HG02623 (cell line): ENCODE measurements around the gene RRBP1.
A peak's percentile ranks its signal among the peaks of the same experiment; 100 is the strongest.

ENCODE experiments used
- ATAC-seq: cut with Tn5 transposase; IDR thresholded peaks from one replicate; pipeline ENCODE4 v1.9.1; 2021; ENCODE audit warnings: moderate library complexity; ENCODE audit not compliant: unreplicated experiment

RRBP1 gene, protein sequence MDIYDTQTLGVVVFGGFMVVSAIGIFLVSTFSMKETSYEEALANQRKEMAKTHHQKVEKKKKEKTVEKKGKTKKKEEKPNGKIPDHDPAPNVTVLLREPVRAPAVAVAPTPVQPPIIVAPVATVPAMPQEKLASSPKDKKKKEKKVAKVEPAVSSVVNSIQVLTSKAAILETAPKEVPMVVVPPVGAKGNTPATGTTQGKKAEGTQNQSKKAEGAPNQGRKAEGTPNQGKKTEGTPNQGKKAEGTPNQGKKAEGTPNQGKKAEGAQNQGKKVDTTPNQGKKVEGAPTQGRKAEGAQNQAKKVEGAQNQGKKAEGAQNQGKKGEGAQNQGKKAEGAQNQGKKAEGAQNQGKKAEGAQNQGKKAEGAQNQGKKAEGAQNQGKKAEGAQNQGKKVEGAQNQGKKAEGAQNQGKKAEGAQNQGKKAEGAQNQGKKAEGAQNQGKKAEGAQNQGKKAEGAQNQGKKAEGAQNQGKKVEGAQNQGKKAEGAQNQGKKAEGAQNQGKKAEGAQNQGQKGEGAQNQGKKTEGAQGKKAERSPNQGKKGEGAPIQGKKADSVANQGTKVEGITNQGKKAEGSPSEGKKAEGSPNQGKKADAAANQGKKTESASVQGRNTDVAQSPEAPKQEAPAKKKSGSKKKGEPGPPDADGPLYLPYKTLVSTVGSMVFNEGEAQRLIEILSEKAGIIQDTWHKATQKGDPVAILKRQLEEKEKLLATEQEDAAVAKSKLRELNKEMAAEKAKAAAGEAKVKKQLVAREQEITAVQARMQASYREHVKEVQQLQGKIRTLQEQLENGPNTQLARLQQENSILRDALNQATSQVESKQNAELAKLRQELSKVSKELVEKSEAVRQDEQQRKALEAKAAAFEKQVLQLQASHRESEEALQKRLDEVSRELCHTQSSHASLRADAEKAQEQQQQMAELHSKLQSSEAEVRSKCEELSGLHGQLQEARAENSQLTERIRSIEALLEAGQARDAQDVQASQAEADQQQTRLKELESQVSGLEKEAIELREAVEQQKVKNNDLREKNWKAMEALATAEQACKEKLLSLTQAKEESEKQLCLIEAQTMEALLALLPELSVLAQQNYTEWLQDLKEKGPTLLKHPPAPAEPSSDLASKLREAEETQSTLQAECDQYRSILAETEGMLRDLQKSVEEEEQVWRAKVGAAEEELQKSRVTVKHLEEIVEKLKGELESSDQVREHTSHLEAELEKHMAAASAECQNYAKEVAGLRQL (N-terminal part only)

DNA sequence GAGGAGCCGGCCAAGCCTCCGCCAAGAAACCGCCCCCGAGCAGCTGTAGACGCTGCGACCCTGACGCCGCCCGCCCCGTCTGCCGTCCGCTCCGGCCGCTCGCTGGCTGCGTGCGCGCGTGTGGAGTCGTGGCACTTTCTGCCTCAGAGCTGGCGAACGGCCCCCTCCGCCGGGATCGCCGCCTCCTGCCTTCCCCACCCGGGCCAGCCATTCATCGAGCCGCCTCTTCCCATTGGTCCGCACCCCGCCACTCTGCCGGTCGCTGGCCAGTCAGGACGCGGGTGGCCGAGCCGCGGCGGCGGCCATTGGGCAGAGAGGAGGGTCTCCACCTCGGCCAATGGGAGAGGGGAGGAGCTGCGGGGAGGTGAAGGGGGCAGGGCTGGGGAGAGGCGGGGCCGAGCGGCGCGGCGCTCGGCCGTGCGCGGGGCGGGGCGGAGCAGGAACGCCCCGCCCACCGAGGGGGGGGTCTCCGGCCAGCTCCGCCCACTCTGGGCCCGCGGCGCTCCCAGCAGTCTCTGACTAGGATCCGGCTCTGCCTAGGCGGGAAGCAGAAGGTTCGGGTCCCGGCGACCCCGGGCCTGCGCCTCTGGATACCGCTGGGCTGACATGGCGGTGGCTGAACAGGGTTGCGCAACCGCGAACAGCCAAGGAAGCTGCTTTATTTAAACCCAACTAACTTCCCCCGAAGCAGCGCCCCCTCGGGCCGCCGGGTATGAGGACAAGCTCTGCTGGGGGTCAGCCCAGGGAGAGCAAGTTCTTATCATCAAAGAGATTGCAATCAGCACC is at the start of gene RRBP1:
TSS of gene RRBP1 (minus strand) at position 140 of the 786 bp plus-strand sequence. CDS start 21,735 bp downstream, outside the sequence.
- peak; percentile 89 for ATAC-seq

DNA sequence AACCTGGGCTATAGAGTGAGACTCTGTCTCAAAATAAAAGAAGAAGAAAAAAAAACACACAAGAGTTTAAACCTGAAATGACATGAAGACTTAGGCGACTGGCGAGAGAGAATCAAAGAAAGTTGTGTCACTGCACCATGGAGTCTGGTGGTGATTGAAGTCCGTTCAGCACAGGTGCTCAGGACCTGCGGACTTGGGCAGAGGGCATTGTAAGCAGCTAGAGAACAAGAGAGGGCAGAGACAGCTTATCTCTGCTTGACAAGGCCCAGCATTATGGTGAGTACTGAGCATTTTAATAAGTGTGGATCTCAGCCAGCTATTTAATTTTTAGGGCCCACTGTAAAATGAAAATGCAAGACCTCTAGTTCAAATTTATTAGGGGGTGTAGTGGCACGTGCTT is 49.2 kb upstream of the RRBP1 start:
- ATAC-seq: no peak

DNA sequence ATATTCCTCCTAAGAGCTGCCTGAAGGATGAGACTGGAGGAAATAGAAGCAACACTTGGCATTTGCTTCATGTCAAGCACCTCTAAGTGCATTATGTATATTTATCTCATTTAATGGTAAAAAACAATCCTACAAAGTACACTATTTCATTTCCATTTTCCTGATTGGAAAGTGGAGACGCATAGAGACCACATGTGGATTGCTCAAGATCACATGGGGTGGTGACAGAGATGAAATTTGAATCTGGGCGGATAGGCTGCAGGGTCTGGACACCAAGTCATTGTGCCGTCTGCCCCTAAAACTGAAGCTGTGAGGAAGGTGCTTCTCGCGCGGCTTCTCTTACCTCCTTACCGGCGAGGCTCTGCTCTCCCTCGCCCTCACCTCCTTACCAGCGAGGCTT is 48.0 kb upstream of the RRBP1 start:
- no peak for ATAC-seq

DNA sequence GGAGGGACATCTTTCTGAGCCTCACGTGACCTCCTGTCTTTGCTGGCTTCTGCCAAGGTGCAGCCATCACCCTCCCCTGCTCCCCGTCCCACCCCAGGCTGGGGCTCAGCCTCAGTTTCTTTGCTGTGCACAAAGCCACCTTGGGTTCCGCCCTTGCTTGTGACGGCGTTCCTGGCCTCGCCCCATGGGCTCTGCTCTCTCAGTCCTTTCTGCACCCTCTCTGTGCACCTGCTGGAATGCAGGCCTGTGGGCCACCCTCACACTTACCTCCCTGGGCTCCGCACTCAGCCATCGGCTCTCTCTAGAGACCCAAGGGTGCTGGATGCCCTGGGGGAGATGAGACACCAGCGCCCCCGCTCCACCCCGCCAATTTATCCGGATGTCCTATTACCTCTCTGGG is 46.0 kb upstream of the RRBP1 start:
- no peak for ATAC-seq

DNA sequence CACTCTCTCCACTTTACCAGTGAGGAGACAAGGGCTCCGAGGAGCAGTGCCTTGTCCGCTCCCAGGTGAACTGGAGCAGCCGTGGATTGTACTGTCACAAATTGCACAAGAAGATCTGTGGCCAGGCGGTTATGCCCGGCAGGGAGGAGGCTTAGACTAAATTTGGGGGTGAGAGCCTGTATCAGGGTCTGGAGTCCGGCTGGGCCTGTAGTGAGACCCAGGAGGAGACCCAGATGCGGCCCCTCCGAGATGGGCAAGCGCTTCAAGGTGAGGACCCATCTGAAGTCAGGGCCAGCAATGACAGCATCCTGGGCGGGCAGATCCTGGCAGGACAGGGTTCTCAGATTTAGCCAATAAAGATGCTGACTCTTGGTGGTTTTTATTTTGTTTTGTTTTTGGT is 45.3 kb upstream of the RRBP1 start:
- ATAC-seq: no peak

DNA sequence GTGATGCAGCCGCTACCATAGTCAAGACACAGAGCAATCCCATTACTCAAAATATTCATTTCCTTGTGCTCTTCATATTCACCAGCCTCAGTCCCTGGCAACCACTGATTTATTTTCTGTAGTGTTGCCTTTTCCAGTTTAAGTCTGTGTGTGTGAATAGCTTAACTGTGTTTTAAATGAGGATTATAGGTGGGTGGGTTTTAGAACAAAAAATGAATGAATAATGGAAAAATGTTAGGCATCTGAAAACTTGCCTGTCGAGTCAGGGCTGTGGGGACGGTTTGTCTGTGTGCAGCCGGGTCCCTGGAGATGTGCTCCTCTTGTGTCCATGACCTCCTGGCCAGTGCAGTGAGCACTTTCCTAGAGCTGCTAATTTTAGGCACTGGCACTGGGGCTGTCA is 44.9 kb upstream of the RRBP1 start:
- no peak for ATAC-seq

DNA sequence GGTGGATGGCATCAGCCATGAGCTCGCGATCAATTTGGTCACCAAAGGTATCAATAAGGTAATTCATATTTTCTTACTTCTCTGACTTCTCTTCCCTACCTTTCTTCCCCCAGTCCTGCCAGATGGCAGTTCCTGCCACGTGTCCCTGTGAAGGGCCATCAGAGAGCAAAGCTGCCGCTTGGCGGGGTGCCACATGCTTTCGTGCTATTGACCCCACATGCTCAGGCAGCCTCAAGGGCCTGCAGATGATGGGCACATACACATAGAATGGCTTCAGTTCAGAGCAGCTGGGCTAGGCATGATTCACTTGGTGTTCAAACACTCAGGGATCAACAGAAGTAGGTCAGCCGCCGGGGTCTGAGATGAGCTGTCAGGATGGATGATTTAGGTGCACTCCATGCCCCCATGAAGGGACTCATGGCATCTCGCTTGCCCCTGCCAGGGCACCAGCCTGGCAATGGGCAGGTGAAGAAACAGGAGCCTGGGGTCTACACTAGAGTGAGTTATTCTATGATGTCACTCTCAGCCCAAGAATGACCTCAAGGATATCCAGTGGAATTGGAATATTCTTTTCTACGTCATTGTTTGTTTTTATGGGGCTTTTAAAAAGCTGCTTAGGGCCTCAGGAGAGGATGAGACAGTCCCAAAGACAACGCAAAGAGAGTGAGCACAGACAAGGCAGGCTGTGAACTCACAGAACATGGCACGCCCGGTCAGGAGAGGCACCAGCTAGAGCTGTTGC is 43.2 kb upstream of the RRBP1 start:
- no peak for ATAC-seq

DNA sequence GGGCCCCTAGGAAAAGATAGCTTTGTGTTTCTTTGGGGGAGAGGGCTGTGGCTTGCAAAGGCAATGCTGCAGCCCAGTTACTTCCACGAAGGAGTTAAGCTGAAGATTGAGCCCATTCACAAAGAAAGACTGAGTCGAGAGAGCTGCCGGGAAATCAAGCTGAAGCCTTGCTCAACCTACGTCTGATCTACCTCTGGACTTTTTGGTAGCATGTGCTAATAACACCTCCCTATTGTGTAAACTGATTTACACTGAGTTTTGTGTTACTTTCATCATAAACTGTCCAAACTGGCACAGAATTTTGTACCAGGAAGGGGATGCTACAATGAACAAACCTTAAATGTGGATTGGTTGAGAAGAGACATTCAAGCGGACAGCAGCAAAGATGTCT is 41.3 kb upstream of the RRBP1 start:
- ATAC-seq: no peak

DNA sequence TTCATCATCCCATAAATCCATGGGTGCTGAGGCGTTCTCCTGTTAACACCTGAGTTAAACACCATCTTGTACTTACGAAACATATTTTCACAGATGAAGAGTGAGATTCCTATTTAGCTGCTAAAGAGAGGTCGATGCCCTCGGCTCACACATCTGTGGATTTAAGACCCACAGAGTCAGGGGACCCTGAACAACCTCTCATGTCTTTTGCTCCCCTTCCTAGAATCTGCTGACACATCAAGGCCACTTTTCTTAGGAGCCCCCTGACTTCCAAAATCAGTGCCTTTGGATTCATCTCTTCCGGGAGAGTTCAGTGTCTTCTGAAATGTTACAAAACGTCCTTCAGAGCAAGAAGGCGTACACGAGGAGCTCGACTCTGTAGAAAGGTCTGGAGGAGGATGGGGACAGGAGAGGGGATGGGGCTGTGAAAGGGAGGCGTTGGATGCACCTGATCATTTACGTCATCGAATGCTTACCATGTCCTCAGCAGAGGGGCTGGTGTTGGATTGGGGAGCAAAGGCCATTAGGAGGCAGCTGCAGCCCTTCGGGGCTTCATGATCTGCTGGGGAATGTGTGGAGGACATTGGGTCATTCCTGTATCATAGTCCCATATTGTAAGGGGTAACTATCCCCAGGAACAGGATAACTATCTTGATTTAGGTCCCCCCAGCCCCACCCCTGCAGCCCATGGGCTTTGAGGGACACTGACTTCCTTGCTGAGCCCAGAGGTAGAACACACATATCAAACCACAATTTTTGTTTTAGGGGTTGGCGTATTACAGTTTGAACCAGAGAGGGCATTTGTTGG is 40.7 kb upstream of the RRBP1 start:
- ATAC-seq: no peak

DNA sequence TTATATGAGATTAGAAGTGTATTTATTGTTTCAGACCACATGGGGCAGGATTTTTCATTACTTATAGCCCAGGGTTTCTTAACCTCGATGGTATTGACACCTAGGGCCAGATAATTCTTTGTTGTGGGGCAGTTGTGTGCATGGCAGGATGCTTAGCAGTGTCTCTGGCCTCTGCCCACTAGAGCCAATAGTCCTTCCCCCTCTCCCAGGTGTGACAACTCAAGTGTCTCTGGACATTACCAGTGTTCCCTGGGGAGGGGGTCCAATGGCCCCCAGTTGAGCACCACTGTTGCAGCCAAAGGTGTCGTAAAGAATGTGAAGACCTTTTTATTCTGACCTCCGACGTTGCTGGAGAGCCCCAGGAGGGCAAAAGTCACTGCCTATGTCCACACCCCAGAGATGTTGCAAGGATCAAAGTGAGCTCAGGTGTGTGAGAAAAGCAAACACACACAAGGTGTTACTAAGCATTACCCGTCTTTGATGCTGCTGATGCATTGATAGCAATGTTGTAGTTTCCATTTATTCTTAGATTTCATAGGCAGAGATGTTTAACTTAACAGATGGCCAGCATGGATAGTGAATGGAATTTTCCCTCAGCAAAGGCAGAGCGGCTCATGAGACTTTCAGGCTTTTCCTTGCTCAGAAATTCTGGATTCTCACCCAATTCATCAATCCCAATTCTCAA is 39.9 kb upstream of the RRBP1 start:
- no peak for ATAC-seq

DNA sequence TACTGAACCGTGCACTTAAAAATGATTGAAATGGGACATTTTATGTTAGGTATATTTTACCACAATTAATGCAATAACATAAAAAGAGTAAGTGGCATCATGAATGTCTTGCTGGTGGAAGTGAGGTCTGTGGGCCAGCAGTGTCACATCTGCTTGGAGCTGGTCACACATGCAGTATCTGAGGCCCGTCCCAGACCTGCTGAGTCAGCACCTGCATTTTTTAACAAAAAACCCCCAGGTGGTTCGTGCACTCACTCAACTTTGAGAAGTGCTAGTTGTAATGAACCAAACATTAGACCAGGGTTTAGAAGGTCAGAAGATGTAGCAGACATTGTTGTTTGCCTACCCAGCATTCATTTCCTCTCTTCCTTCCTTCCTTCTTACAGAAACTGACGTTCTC is 38.7 kb upstream of the RRBP1 start:
- ATAC-seq: no peak

DNA sequence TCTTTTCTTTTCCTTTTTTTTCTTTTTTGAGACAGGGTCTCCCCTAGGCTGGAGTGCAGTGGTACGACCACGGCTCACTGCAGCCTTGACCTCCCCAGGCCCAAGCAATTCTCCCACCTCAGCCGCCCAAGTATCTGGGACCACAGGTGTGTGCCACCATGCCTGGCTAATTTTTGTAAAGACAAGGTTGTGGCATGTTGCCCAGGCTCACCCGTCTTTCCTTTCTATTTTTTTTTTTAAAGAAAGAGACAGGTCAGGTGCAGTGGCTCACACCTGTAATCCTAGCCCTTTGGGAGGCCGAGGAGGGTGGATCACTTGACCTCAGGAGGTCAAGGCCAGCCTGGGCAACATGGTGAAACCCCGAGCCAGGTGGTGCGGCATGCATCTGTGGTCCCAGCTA is 34.3 kb upstream of the RRBP1 start:
- ATAC-seq: no peak

DNA sequence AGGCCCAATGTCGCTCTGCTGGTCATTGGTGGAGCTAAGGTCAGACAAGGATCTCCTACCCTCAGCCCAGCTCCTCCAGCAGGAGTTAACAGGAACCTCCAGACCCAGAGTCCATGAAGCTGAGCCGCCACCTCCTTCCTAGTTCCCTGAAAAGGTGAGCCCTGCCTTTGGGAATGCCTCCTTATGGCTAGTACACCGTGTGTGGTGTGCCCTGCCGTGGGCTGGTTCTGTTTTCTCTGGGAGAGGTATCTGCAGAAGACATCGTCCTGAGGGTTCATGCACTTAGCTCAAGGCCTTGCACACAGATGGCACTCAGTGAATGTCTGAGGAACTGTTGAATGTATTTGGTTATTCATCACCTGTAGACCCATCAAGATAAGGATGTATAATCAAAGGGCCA is 33.0 kb upstream of the RRBP1 start:
- no peak for ATAC-seq

DNA sequence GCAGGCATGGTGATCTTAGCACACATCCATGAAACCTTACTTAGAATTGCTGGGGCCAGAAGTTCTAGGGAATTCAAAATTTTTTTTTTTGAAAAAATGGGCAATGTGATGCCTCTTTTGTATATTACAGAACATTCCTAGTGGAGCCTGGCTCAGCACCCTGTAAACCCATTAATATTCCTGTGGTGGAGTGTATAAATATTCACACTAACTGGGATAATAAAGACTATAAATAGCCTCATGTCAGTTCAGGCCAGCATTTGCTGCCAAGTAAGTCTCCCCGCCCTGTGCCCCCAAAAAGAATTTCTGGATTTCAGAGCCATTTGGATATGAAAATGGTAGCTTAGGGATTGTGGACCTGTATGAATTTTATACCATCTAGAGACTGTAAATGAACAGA is 32.6 kb upstream of the RRBP1 start:
- ATAC-seq: no peak

DNA sequence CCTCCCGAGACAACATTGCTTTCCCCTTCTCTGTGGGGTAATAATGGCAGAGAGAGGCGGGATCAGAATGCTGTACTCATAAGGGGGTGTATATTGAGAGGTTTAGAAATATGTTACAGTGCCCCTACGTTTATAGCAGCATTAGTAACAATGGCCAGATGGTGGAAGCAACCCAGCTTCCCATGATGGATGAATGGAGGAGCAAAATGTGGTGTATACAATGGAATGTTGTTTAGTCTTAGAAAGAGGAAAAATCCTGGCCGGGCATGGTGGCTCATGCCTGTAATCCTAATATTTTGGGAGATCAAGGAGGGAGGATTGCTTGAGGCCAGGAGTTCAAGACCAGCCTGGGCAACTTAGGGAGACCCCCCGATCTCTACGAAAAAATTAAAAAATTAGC is 30.7 kb upstream of the RRBP1 start:
- ATAC-seq: no peak

DNA sequence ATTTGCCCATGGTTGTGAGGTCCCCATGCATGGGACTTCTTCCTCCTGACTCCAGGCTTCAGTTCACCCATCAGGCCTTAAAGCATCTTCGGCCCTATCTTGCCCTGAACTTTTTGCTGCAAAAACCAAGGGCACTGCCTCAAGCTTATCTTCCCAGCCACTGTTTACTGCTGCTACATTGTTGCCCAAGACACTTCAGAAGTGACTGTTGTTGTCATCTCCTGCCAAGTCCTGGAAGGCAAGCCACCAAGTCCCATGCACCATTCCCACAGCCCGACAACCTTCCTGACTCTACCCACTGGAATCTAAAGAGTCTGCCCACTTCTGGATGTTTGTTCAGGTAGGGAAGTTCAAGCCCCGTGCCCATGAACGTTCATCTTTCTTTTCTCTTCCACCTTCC is 30.2 kb upstream of the RRBP1 start:
- no peak for ATAC-seq

DNA sequence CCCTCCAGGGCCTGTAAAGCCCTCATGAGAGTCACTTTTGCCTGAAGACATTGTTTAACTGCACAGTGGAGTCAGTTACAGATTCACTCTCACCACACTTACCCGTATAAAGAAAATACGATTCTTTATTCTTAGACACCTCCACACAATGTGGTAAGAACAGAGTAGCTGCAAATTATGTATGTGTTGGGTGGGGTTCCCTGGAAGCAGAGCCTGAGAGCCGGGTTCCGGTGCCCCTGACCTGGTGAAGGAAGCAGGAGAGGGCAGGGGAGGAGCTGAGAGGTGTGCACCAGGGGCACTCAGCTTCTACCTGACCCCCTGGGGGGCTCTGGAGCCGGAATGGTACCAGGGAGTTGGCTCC is 29.2 kb upstream of the RRBP1 start:
- ATAC-seq: no peak

DNA sequence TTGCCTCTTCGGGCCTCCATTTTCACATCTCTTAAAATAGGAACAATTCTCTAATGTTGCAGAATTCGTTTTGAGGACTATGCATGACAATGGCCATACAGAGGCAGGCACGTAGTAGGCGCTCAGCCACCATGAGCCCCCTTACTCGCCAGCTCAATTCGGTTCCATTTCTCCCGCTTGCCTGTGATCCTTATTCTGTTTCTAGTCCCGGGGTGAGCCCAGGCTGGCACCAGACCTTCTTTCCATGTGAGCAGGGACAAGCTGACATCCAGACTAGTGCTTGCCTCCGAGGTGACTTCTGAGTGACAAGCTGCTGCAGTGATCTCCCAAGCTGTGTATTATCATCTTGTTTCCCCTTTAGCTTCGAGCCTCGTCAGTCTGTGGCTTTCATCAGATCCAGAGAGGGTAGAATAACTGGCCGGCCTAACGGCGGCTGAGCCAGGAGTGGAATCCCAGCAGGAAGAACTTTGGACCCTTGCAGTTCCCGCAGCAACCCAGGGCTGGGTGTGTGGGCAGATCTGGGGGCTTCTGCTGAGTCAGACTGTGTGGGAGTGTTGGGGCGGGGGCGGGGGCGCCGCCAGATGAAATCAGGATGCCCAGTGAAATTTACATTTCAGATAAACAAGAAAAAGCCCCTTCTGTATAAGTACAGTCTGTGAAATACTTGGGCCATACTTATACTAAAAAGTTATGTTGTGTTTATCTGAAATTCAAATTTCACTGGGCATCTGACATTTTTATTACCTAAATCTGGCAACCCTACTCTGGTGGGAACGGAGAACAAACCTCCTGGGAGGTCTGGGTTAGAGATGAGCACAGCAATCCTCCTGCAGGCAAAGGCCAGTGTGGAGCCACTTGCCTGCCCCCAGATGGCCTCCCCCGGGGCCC is 28.6 kb upstream of the RRBP1 start:
- ATAC-seq: no peak
